Lung (tissue), 12 donors: Measurements from ENCODE around the gene MADD. TPM values are rescaled to one million over a fixed set of nuclear protein-coding genes. Genes with fewer than 3 reads are reported as not detected.

Source experiments
- ATAC-seq: fragments of 200-7000 bp; cut with Tn5 transposase; one replicate; pipeline ENCODE4 v1.9.1; 2020; ENCODE audit warnings: moderate number of reproducible peaks; ENCODE audit not compliant: insufficient read depth, low FRiP score
- DNase-seq, 3 donors: peaks; one replicate each; pipeline ENCODE4 v3.0.0-alpha.2; 2013 to 2017
- H3K27ac ChIP-seq, 2 donors: one replicate each; pipeline ENCODE4 v1.5.1; 2013; ENCODE audit warnings: mild to moderate bottlenecking in 2 of 2, moderate library complexity in 2 of 2, control low read depth in 1 of 2, inconsistent platforms in 1 of 2, low read depth in 1 of 2, low read length in 1 of 2
- H3K27me3 ChIP-seq, 3 donors: one replicate each; pipeline ENCODE4 v1.5.1; 2013; ENCODE audit warnings: low read length in 2 of 3; ENCODE audit not compliant: control insufficient read depth in 3 of 3, insufficient read depth in 3 of 3
- H3K36me3 ChIP-seq, 4 donors: one replicate each; pipeline ENCODE4 v1.5.1; 2013; ENCODE audit warnings: low read length in 4 of 4, mild to moderate bottlenecking in 1 of 4, moderate library complexity in 1 of 4; ENCODE audit not compliant: control insufficient read depth in 4 of 4, insufficient read depth in 4 of 4
- H3K4me1 ChIP-seq, 5 donors: one replicate each; pipeline ENCODE4 v1.5.1; 2013; ENCODE audit warnings: low read length in 5 of 5, mild to moderate bottlenecking in 2 of 5, moderate library complexity in 1 of 5; ENCODE audit not compliant: control insufficient read depth in 5 of 5, insufficient read depth in 5 of 5
- H3K4me3 ChIP-seq: one replicate; pipeline ENCODE4 v1.5.1; 2013; ENCODE audit warnings: mild to moderate bottlenecking, control low read depth, moderate library complexity
- H3K9ac ChIP-seq, 2 donors: one replicate each; pipeline ENCODE4 v1.5.1; 2013; ENCODE audit warnings: low read length in 2 of 2, control low read depth in 1 of 2; ENCODE audit not compliant: insufficient read depth in 1 of 2
- H3K9me3 ChIP-seq, 4 donors: one replicate each; pipeline ENCODE4 v1.5.1; 2013; ENCODE audit warnings: low read length in 3 of 4, mild to moderate bottlenecking in 1 of 4, moderate library complexity in 1 of 4; ENCODE audit not compliant: control insufficient read depth in 4 of 4, insufficient read depth in 3 of 4
- WGBS, 2 donors: extraction: QIAGEN DNeasy Blood & Tissue Kit; methylation state at CpG; one replicate each; pipeline ENCODE4 v1.1.7; 2013; 5-methylcytosine and 5-hydroxymethylcytosine counted together
- polyA plus RNA-seq, 2 donors: library from polyadenylated mRNA; stranded (reverse); fragments of 200-250 nt; gene quantifications; one replicate each; pipeline ENCODE4 v1.2.1, GENCODE V29; 2013
- total RNA-seq, 2 donors: library from RNA; depleted of rRNA in 1 of 2; stranded (reverse); fragments of >200 nt in 1 of 2; gene quantifications; one replicate each; pipeline ENCODE4 v1.2.1, GENCODE V29; 2014 to 2021
- TF ChIP-seq, protein P1 (sequence below): IDR thresholded peaks from 2 replicates; pipeline ENCODE4 v1.5.1; 2012; ENCODE audit warnings: mild to moderate bottlenecking; ENCODE audit errors: control extremely low read depth, extremely low read depth
- donor health status: control.
- donor health status: control.
- donor health status: Bipolar disorder and iron deficiency.
- donor health status: healthy.
- donor health status: DM: yes; HTN: yes; CAD: no.

MADD gene
- total and polyA plus RNA-seq, 4 donors: 15.9 to 56.8 (median 37.1) TPM

DNA sequence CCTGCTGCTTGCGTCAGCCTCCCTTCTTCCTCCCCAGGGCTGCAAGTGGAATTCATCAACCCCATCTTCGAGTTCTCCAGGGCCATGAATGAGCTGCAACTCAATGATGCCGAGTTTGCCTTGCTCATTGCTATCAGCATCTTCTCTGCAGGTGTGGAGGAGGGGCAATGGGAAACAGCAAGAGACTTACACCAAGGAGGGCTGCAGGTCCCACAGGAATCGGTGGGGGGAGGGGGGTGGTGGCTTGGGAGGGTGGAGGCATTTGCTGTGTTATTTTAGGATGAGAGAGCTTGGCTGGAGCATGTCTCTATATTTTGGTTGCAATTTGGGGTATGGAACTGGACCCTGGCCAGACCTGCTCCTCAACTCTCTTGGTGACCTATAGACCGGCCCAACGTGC, 2.1 kb upstream of the MADD start:
- peaks cover 9 to 32% (median 13%) of the 10 kb centered on the region in 5 donors for H3K4me1 ChIP-seq
- H3K9ac ChIP-seq: peak overlapping the region in 1 of 2 donors; percentile 56
- H3K27ac ChIP-seq: peak overlapping the region in 1 of 2 donors; percentile 96

DNA sequence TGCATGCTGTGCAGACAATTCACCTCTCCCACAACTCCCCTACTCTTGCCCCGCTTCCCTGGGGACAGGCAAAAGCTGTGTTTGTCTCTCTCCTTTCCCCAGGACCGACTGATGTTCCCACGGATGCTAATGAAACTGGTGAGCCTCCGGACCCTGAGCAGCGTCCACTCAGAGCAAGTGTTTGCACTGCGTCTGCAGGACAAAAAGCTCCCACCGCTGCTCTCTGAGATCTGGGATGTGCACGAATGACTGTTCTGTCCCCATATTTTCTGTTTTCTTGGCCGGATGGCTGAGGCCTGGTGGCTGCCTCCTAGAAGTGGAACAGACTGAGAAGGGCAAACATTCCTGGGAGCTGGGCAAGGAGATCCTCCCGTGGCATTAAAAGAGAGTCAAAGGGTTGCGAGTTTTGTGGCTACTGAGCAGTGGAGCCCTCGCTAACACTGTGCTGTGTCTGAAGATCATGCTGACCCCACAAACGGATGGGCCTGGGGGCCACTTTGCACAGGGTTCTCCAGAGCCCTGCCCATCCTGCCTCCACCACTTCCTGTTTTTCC, 1.4 kb upstream of the MADD start:
- H3K36me3 ChIP-seq: peaks cover 0 to 3% (median 0%) of the 10 kb centered on the region in 4 donors
- peak overlapping the region in 1 of 2 donors; percentile 56 for H3K9ac ChIP-seq
- peak overlapping the region; percentile 90 to 96 for H3K27ac ChIP-seq
- H3K4me3 ChIP-seq: no peak overlapping the region
- peaks cover 9 to 32% (median 13%) of the 10 kb centered on the region in 5 donors for H3K4me1 ChIP-seq
- H3K27me3 ChIP-seq: no peaks in the 10 kb centered on the region
- TF ChIP-seq, protein P1, sequence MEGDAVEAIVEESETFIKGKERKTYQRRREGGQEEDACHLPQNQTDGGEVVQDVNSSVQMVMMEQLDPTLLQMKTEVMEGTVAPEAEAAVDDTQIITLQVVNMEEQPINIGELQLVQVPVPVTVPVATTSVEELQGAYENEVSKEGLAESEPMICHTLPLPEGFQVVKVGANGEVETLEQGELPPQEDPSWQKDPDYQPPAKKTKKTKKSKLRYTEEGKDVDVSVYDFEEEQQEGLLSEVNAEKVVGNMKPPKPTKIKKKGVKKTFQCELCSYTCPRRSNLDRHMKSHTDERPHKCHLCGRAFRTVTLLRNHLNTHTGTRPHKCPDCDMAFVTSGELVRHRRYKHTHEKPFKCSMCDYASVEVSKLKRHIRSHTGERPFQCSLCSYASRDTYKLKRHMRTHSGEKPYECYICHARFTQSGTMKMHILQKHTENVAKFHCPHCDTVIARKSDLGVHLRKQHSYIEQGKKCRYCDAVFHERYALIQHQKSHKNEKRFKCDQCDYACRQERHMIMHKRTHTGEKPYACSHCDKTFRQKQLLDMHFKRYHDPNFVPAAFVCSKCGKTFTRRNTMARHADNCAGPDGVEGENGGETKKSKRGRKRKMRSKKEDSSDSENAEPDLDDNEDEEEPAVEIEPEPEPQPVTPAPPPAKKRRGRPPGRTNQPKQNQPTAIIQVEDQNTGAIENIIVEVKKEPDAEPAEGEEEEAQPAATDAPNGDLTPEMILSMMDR: no peak
- no peaks in the 10 kb centered on the region for H3K9me3 ChIP-seq
- 26 to 44% methylated on average over 13 of the region's 13 CpGs for WGBS, 2 donors
- ATAC-seq (no peak), DNase-seq (no peak)

More for the DNA sequence above, 2.1 kb upstream of the MADD start:
- WGBS, 2 donors: 55 to 72% methylated on average over 6 of the region's 6 CpGs
- DNase-seq (no peak), ATAC-seq (no peak)
- TF ChIP-seq, protein P1: no peak
- peaks cover 0 to 4% (median 0%) of the 10 kb centered on the region in 4 donors for H3K36me3 ChIP-seq
- H3K4me3 ChIP-seq: no peak overlapping the region
- H3K9me3 ChIP-seq: no peaks in the 10 kb centered on the region
- H3K27me3 ChIP-seq: no peaks in the 10 kb centered on the region

DNA sequence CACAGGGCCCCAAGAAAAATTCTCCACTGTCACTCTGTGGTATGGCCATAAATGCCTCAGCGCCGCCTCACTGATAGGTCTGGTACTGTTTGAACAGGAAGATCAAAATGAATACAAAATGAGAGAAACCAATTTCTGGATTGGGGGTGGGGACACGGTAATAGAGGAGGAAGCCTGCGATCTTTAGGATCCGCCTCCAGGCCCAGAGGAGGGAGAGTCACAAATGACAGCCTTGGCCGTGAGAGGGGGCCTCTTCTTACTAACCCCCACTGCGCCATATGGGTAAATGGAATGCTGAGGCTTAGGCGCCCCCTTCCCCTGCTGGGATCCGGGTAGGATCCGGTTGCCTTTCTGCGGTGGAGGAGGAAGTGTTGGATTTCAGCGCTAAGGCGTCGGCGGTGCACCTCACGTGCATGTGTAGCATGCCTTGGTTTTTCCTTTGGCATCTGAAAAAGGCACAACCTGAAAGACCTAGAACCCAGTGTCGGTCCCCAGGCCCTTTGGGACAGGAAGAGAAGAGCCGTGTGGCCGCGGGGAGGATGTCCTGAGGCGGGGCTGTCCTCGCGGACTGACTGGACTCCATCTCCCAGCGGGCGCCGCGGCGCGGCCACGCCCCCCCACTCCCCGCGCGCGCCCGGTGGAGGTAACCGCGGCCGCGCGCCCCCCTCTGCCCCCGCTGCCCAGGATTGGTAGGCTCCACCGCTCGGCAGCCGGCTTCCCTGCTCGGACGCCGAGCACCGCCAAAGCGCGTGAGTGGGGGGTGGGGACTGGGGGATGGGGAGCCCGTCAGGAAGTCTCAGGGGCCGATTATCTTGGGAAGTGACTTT, 718 bp upstream of the MADD start:
- peaks cover 7 to 32% (median 13%) of the 10 kb centered on the region in 5 donors for H3K4me1 ChIP-seq

More for the DNA sequence above, 718 bp upstream of the MADD start:
- H3K36me3 ChIP-seq: peaks cover 0 to 3% (median 0%) of the 10 kb centered on the region in 4 donors
- ATAC-seq (peak; percentile 94), DNase-seq (peak; percentile 91 to 94 (median 93))
- H3K4me3 ChIP-seq: peak overlapping the region; percentile 66
- H3K9me3 ChIP-seq: no peaks in the 10 kb centered on the region
- TF ChIP-seq, protein P1: no peak
- peak overlapping the region; percentile 90 to 96 for H3K27ac ChIP-seq
- 1% methylated on average over 37 to 52 of the region's 52 CpGs for WGBS, 2 donors
- peak overlapping the region in 1 of 2 donors; percentile 56 for H3K9ac ChIP-seq
- no peaks in the 10 kb centered on the region for H3K27me3 ChIP-seq
